Left lung (tissue), 10 donors: ENCODE data around the gene MAPT. TPM values are rescaled to one million over a fixed set of nuclear protein-coding genes. Genes with fewer than 3 reads are reported as not detected.

Experiments
- ATAC-seq: fragments of 200-7000 bp; cut with Tn5 transposase; one replicate; pipeline ENCODE4 v1.9.1; 2020; ENCODE audit warnings: moderate library complexity
- DNase-seq, 4 donors: peaks; one replicate each; pipeline ENCODE4 v3.0.0-alpha.2; 2013 to 2020
- H3K27ac ChIP-seq, 2 donors: fragments of 200-600 bp; sonication (generic) in 1 of 2; one replicate each; pipeline versions ENCODE4 v1.5.0 to v1.8.0; 2020 to 2021
- H3K27me3 ChIP-seq, 2 donors: fragments of 200-600 bp; sonication (generic) in 1 of 2; one replicate each; pipeline versions ENCODE4 v1.5.0 to v1.8.0; 2020 to 2021
- H3K36me3 ChIP-seq, 2 donors: fragments of 200-600 bp; sonication (generic) in 1 of 2; one replicate each; pipeline versions ENCODE4 v1.5.0 to v1.8.0; 2020 to 2021
- H3K4me1 ChIP-seq, 2 donors: fragments of 200-600 bp; one replicate each; pipeline ENCODE4 v1.8.0; 2021
- H3K4me3 ChIP-seq, 2 donors: fragments of 200-600 bp; sonication (generic) in 1 of 2; one replicate each; pipeline versions ENCODE4 v1.5.0 to v1.8.0; 2020 to 2021; ENCODE audit warnings: mild to moderate bottlenecking in 1 of 2
- H3K9me3 ChIP-seq, 2 donors: fragments of 200-600 bp; sonication (generic) in 1 of 2; one replicate each; pipeline versions ENCODE4 v1.5.0 to v1.8.0; 2020 to 2021
- intact Hi-C, 2 donors: fragments of 100-400 bp; cut with DNase I; formaldehyde crosslinking; loops; one replicate each; pipeline versions ENCODE4 v1.11.2 to v1.14.2; 2022
- polyA plus RNA-seq, 6 donors: library from polyadenylated mRNA; unstranded; fragments of 120-200 nt; gene quantifications; one replicate each; pipeline ENCODE4 v1.2.1, GENCODE V29; 2013; ENCODE audit not compliant: insufficient read length in 6 of 6
- total RNA-seq, 2 donors: library from RNA; stranded (reverse); fragmentation: NEBNext Ultra II Directional; extraction: Animal tissue kit (Norgen Biotek cat#: 25700); gene quantifications; one replicate each; pipeline ENCODE4 v1.2.1, GENCODE V29; 2021
- TF ChIP-seq, protein P1 (sequence below), 2 donors: fragments of 200-600 bp; sonication (generic) in 1 of 2; IDR thresholded peaks; one replicate each; pipeline versions ENCODE4 v1.5.0 to v1.8.0; 2021; ENCODE audit warnings: antibody characterized with exemption in 2 of 2
- donor health status: DM: no; HTN: yes; CAD: no.
- donor health status: DM: no; HTN: no; CAD: no.

MAPT gene
- total and polyA plus RNA-seq, 8 donors, result 0.99 to 7.7 (median 5.5) TPM

DNA sequence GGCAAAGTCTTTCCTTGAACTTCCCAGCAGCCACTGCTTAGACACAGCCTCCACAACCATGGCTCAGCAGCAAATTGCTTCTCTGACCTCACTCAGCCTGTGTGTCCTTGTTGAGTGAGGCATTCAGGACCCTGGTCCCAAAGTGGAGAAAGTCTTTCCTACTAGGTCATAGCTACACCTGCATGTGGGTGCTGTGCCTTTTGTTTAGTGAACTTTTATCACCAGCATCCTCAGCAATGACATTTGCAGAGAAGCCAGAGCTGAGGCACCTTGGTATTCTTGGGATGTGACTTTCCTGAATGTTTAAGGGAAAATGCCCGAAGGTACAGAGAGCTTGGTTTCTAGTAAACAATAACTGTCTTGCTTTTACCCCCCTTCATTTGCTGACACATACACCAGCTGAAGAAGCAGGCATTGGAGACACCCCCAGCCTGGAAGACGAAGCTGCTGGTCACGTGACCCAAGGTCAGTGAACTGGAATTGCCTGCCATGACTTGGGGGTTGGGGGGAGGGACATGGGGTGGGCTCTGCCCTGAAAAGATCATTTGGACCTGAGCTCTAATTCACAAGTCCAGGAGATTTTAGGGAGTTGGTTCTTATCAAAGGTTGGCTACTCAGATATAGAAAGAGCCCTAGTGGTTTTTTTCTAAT, 83.7 kb downstream of the MAPT start:
- Histone ChIP-seq H3K27ac (no peak overlapping the region), H3K36me3 (no peaks in the 10 kb centered on the region), H3K4me3 (no peak overlapping the region), H3K4me1 (no peaks in the 10 kb centered on the region), H3K9me3 (no peaks in the 10 kb centered on the region), H3K27me3 (peaks cover 0 to 3% of the 10 kb centered on the region in 2 donors)
- TF ChIP-seq, protein P1, sequence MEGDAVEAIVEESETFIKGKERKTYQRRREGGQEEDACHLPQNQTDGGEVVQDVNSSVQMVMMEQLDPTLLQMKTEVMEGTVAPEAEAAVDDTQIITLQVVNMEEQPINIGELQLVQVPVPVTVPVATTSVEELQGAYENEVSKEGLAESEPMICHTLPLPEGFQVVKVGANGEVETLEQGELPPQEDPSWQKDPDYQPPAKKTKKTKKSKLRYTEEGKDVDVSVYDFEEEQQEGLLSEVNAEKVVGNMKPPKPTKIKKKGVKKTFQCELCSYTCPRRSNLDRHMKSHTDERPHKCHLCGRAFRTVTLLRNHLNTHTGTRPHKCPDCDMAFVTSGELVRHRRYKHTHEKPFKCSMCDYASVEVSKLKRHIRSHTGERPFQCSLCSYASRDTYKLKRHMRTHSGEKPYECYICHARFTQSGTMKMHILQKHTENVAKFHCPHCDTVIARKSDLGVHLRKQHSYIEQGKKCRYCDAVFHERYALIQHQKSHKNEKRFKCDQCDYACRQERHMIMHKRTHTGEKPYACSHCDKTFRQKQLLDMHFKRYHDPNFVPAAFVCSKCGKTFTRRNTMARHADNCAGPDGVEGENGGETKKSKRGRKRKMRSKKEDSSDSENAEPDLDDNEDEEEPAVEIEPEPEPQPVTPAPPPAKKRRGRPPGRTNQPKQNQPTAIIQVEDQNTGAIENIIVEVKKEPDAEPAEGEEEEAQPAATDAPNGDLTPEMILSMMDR (IDR thresholded peaks at IDR 0.05), result no peak
- intact Hi-C loops, result no loop called here
- no peak for ATAC-seq
- DNase-seq, result no peak

DNA sequence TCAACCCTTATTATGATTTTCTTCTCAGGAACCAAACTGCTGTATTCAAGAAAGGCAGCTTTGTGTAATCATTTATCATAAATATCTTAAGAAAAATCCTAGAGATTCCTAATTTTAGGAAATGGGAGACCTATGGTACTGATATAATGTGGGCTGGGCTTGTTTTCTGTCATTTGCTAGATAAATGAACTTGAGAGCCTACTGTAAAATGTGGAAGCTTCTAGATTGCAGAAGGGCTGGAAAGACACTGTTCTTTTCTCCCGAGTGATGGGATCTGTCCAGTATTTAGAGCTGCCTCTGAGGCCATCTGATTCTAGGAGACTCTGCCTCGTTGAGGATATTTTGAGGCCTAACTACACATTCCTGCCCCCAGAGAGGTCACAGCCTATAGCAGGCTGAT, 84.8 kb downstream of the MAPT start:
- DNase-seq (no peak), ATAC-seq (no peak)
- H3K4me3 ChIP-seq, result no peak overlapping the region
- H3K9me3 ChIP-seq, result no peaks in the 10 kb centered on the region
- H3K4me1 ChIP-seq, result no peaks in the 10 kb centered on the region
- H3K27ac ChIP-seq, result no peak overlapping the region
- H3K36me3 ChIP-seq, result no peaks in the 10 kb centered on the region
- H3K27me3 ChIP-seq, result peaks cover 0 to 8% of the 10 kb centered on the region in 2 donors
- TF ChIP-seq, protein P1 (IDR thresholded peaks at IDR 0.05), result no peak
- intact Hi-C loops, result no loop called here

DNA sequence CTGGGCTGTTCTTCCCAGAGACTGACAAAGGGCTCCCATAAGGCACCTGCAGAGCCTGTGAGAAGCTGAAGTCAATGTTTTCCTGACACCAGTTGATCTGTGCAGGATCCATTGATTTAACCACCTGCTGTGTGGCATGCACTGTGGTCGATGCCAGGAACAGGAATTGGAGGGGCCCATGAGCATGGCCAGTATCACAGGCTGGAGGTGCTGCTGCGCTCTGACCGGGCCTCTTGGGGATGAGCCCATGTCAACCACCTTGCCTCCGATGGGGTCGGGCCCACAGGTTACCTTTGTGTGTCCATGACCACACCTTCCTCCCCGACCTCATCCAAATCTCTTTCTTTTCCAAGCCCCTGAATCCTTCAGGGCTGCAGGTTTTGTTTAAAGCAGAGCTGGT, 86.5 kb downstream of the MAPT start:
- Histone ChIP-seq H3K4me3 (no peak overlapping the region), H3K36me3 (no peaks in the 10 kb centered on the region), H3K4me1 (no peaks in the 10 kb centered on the region), H3K27me3 (peaks cover 0 to 8% of the 10 kb centered on the region in 2 donors), H3K9me3 (no peaks in the 10 kb centered on the region), H3K27ac (no peak overlapping the region)
- intact Hi-C loops, result no loop called here
- TF ChIP-seq, protein P1 (IDR thresholded peaks at IDR 0.05), result no peak
- ATAC-seq, result no peak
- DNase-seq, result peak in 1 of 4 donors; percentile 58

DNA sequence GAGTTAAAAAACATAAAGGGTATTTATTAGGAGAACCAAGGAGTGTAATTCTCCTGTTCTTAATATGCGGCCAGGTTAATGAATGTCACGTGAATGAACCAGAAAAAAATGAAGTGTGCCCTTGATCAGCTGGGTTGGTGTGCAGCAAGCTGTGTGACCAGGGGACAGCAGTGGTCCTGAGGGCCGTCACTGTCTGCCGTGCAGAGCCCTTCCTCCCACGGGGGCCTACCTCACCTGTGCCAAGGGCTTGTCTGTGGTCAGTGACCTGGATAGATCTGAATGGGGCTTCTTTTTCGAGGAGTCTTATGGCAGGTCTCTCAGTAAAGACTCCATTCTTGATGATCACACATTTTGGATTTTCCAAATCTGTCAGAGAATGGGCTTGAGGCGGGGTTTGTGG, 87.0 kb downstream of the MAPT start:
- H3K27me3 ChIP-seq, result peaks cover 0 to 8% of the 10 kb centered on the region in 2 donors
- H3K4me3 ChIP-seq, result no peak overlapping the region
- no peaks in the 10 kb centered on the region for H3K36me3 ChIP-seq
- no peak overlapping the region for H3K27ac ChIP-seq
- ATAC-seq (no peak), DNase-seq (no peak)
- intact Hi-C loops, result no loop called here
- TF ChIP-seq, protein P1 (IDR thresholded peaks at IDR 0.05), result no peak
- H3K9me3 ChIP-seq, result no peaks in the 10 kb centered on the region
- no peaks in the 10 kb centered on the region for H3K4me1 ChIP-seq

DNA sequence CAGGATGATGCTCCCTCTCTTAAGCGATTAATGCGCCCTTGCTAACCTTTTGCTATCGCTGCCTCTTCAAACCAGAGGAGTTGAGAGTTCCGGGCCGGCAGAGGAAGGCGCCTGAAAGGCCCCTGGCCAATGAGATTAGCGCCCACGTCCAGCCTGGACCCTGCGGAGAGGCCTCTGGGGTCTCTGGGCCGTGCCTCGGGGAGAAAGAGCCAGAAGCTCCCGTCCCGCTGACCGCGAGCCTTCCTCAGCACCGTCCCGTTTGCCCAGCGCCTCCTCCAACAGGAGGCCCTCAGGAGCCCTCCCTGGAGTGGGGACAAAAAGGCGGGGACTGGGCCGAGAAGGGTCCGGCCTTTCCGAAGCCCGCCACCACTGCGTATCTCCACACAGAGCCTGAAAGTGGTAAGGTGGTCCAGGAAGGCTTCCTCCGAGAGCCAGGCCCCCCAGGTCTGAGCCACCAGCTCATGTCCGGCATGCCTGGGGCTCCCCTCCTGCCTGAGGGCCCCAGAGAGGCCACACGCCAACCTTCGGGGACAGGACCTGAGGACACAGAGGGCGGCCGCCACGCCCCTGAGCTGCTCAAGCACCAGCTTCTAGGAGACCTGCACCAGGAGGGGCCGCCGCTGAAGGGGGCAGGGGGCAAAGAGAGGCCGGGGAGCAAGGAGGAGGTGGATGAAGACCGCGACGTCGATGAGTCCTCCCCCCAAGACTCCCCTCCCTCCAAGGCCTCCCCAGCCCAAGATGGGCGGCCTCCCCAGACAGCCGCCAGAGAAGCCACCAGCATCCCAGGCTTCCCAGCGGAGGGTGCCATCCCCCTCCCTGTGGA, 88.6 kb downstream of the MAPT start:
- no peaks in the 10 kb centered on the region for H3K9me3 ChIP-seq
- no peak for ATAC-seq

More for the DNA sequence above, 88.6 kb downstream of the MAPT start:
- Histone ChIP-seq H3K4me1 (no peaks in the 10 kb centered on the region), H3K27ac (no peak overlapping the region), H3K27me3 (peaks cover 0 to 8% of the 10 kb centered on the region in 2 donors), H3K4me3 (no peak overlapping the region), H3K36me3 (no peaks in the 10 kb centered on the region)
- TF ChIP-seq, protein P1 (IDR thresholded peaks at IDR 0.05), result no peak
- peak in 1 of 4 donors; percentile 81 for DNase-seq
- intact Hi-C loops, result no loop called here
